H9 (cell line): Measurements from ENCODE around the gene SPIN3. TPM values are rescaled to one million over a fixed set of nuclear protein-coding genes. Genes with fewer than 3 reads are reported as not detected.
"Not testable (repeated sequence)": the region's sequence is repeated elsewhere in the genome, so short reads cannot be mapped to it uniquely, and the experiment has no call there.

Experiments
- DNase-seq: peaks from one replicate; pipeline ENCODE4 v3.0.0-alpha.2; 2017
- H2AFZ ChIP-seq: one replicate; pipeline ENCODE4 v1.6.1; 2013; ENCODE audit warnings: mild to moderate bottlenecking, low read length, control low read depth, moderate library complexity
- H2AK5ac ChIP-seq: 2 replicates; pipeline ENCODE4 v1.6.1; 2013; ENCODE audit warnings: low read length, control low read depth, mixed read lengths; ENCODE audit not compliant: insufficient read length
- H2BK120ac ChIP-seq: one replicate; pipeline ENCODE4 v1.6.1; 2013; ENCODE audit warnings: low read depth, mild to moderate bottlenecking, low read length, control low read depth, inconsistent platforms; ENCODE audit not compliant: poor library complexity, severe bottlenecking
- H2BK12ac ChIP-seq: 2 replicates; pipeline ENCODE4 v1.6.1; 2013; ENCODE audit warnings: low read length, control low read depth, mixed read lengths, low read depth; ENCODE audit not compliant: insufficient read length
- H2BK15ac ChIP-seq: 2 replicates; pipeline ENCODE4 v1.6.1; 2013; ENCODE audit warnings: low read depth, low read length, control low read depth
- H2BK20ac ChIP-seq: one replicate; pipeline ENCODE4 v1.6.1; 2013; ENCODE audit warnings: low read depth, mild to moderate bottlenecking, low read length, control low read depth, inconsistent platforms; ENCODE audit not compliant: poor library complexity, severe bottlenecking
- H2BK5ac ChIP-seq: 2 replicates; pipeline ENCODE4 v1.6.1; 2013; ENCODE audit warnings: low read length, control low read depth, mixed read lengths; ENCODE audit not compliant: insufficient read length
- H3K14ac ChIP-seq: 2 replicates; pipeline ENCODE4 v1.6.1; 2013; ENCODE audit warnings: low read length, control low read depth; ENCODE audit not compliant: insufficient read depth
- H3K18ac ChIP-seq: 2 replicates; pipeline ENCODE4 v1.6.1; 2013; ENCODE audit warnings: low read depth, mild to moderate bottlenecking, mixed read lengths, low read length, control low read depth; ENCODE audit not compliant: insufficient read length
- H3K23ac ChIP-seq: 2 replicates; pipeline ENCODE4 v1.6.1; 2013; ENCODE audit warnings: low read length, control low read depth, mixed read lengths, low read depth; ENCODE audit not compliant: insufficient read length
- H3K23me2 ChIP-seq: 2 replicates; pipeline ENCODE4 v1.6.1; 2013; ENCODE audit warnings: low read depth, mild to moderate bottlenecking, mixed read lengths, low read length, control low read depth; ENCODE audit not compliant: insufficient read length, poor library complexity, severe bottlenecking
- H3K27ac ChIP-seq: 2 replicates; pipeline ENCODE4 v1.5.1; 2013; ENCODE audit warnings: low read length, control low read depth, mixed read lengths, low read depth; ENCODE audit not compliant: insufficient read length
- H3K27me3 ChIP-seq: 2 replicates; pipeline ENCODE4 v1.6.1; 2013; ENCODE audit warnings: low read length, control low read depth, inconsistent platforms; ENCODE audit not compliant: insufficient read depth
- H3K4ac ChIP-seq: 2 replicates; pipeline ENCODE4 v1.6.1; 2013; ENCODE audit warnings: low read depth, mild to moderate bottlenecking, control low read depth, inconsistent platforms, low read length, moderate library complexity
- H3K4me1 ChIP-seq: 2 replicates; pipeline ENCODE4 v1.6.1; 2013; ENCODE audit warnings: low read length, control low read depth, inconsistent platforms; ENCODE audit not compliant: insufficient read depth
- H3K4me2 ChIP-seq: 2 replicates; pipeline ENCODE4 v1.6.1; 2013; ENCODE audit warnings: low read length, control low read depth, mixed read lengths; ENCODE audit not compliant: insufficient read length, insufficient read depth
- H3K56ac ChIP-seq: 2 replicates; pipeline ENCODE4 v1.6.1; 2013; ENCODE audit warnings: low read depth, mild to moderate bottlenecking, mixed read lengths, low read length, control low read depth; ENCODE audit not compliant: insufficient read length
- H3K79me1 ChIP-seq: 2 replicates; pipeline ENCODE4 v1.6.1; 2013; ENCODE audit warnings: low read depth, mild to moderate bottlenecking, moderate library complexity, low read length, control low read depth, inconsistent platforms; ENCODE audit not compliant: insufficient read depth, poor library complexity, severe bottlenecking
- H3K79me2 ChIP-seq: 2 replicates; pipeline ENCODE4 v1.6.1; 2013; ENCODE audit warnings: low read length, control low read depth, inconsistent platforms; ENCODE audit not compliant: insufficient read depth
- H3K9ac ChIP-seq: 2 replicates; pipeline ENCODE4 v1.6.1; 2013; ENCODE audit warnings: low read length, control low read depth, mixed read lengths; ENCODE audit not compliant: insufficient read length; ENCODE audit errors: extremely low read depth
- H3K9me3 ChIP-seq: one replicate; pipeline ENCODE4 v1.6.1; 2013; ENCODE audit warnings: low read depth, low read length, inconsistent platforms; ENCODE audit not compliant: control insufficient read depth
- H3T11ph ChIP-seq: one replicate; pipeline ENCODE4 v1.6.1; 2013; ENCODE audit warnings: mild to moderate bottlenecking, low read length, control low read depth, inconsistent platforms
- H4K20me1 ChIP-seq: one replicate; pipeline ENCODE4 v1.6.1; 2013; ENCODE audit not compliant: control insufficient read depth, insufficient read length, insufficient read depth
- H4K5ac ChIP-seq: 2 replicates; pipeline ENCODE4 v1.6.1; 2013; ENCODE audit warnings: low read depth, mild to moderate bottlenecking, mixed read lengths, low read length, control low read depth; ENCODE audit not compliant: insufficient read length
- H4K8ac ChIP-seq: replicated peaks from 2 replicates; pipeline ENCODE4 v1.6.1; 2013; ENCODE audit warnings: low read length, control low read depth, mixed read lengths, low read depth; ENCODE audit not compliant: insufficient read length
- H4K91ac ChIP-seq: 2 replicates; pipeline ENCODE4 v1.6.1; 2013; ENCODE audit warnings: low read depth, mild to moderate bottlenecking, moderate library complexity, mixed read lengths, low read length, control low read depth; ENCODE audit not compliant: insufficient read length
- H3K27ac Mint-ChIP-seq, 3 experiments: 2 replicates in 2 of 3; 3 replicates in 1 of 3; pipeline ENCODE4 v1.8.0; 2020 to 2021; ENCODE audit warnings: mixed read lengths in 3 of 3, mild to moderate bottlenecking in 1 of 3, moderate library complexity in 1 of 3
- H3K27me3 Mint-ChIP-seq: 2 replicates; pipeline ENCODE4 v1.8.0; 2021; ENCODE audit warnings: low read depth, mild to moderate bottlenecking, moderate library complexity, mixed read lengths
- H3K36me3 Mint-ChIP-seq, 3 experiments: 2 replicates in 2 of 3; 3 replicates in 1 of 3; pipeline ENCODE4 v1.8.0; 2020 to 2021; ENCODE audit warnings: low read depth in 3 of 3, mixed read lengths in 3 of 3; ENCODE audit not compliant: insufficient read depth in 1 of 3
- H3K4me1 Mint-ChIP-seq, 2 experiments: 2 replicates each; pipeline ENCODE4 v1.8.0; 2020; ENCODE audit warnings: mixed read lengths in 2 of 2
- H3K4me3 Mint-ChIP-seq, 2 experiments: 2 replicates in 1 of 2; 3 replicates in 1 of 2; pipeline ENCODE4 v1.8.0; 2020 to 2021; ENCODE audit warnings: mild to moderate bottlenecking in 2 of 2, mixed read lengths in 2 of 2, moderate library complexity in 1 of 2
- H3K9me3 Mint-ChIP-seq, 2 experiments: 2 replicates in 1 of 2; 3 replicates in 1 of 2; pipeline ENCODE4 v1.8.0; 2020; ENCODE audit warnings: mild to moderate bottlenecking in 2 of 2, mixed read lengths in 2 of 2, moderate library complexity in 1 of 2
- CTCF ChIP-seq: fragments of 200-600 bp; sonication (generic); conservative IDR thresholded peaks from 3 replicates; pipeline ENCODE4 v1.8.0; 2021; ENCODE audit warnings: antibody characterized with exemption, mild to moderate bottlenecking
- WGBS: extraction: QIAGEN DNeasy Blood & Tissue Kit; methylation state at CpG from one replicate; pipeline ENCODE4 v1.1.7; 2013; ENCODE audit warnings: missing lambda C conversion rate, low lambda C conversion rate, mixed read lengths; ENCODE audit not compliant: insufficient read length; ENCODE audit errors: extremely low coverage; 5-methylcytosine and 5-hydroxymethylcytosine counted together
- total RNA-seq: library from RNA; stranded (reverse); gene quantifications from 2 replicates; pipeline ENCODE4 v1.2.1, GENCODE V29; 2021

SPIN3 gene
- total RNA-seq, 1 experiment from 2014 or later, result 23.5 TPM

GRCh38 chrX:56947699-56948098, 47.6 kb downstream of the SPIN3 start:
- peaks cover 18% of the 10 kb centered on the region for H3K27me3 Mint-ChIP-seq
- Histone ChIP-seq H3K4ac (no peak overlapping the region), H4K91ac (no peak overlapping the region), H2BK15ac (no peak overlapping the region), H3K23me2 (no peaks in the 10 kb centered on the region), H4K8ac (no peak overlapping the region), H3K4me1 (no peaks in the 10 kb centered on the region), H3K27me3 (no peaks in the 10 kb centered on the region), H4K5ac (no peak overlapping the region), H2BK5ac (no peak overlapping the region), H3K79me1 (no peaks in the 10 kb centered on the region), H3T11ph (no peak overlapping the region), H2AFZ (no peak overlapping the region), H2BK120ac (no peak overlapping the region), H2BK12ac (no peak overlapping the region), H3K9me3 (peaks cover 6% of the 10 kb centered on the region), H3K4me2 (no peak overlapping the region), H3K14ac (no peak overlapping the region), H3K27ac (no peak overlapping the region), H4K20me1 (no peaks in the 10 kb centered on the region), H3K9ac (no peak overlapping the region), H3K18ac (no peak overlapping the region), H2BK20ac (no peak overlapping the region), H3K79me2 (no peaks in the 10 kb centered on the region), H3K56ac (no peak overlapping the region), H3K23ac (no peak overlapping the region), H2AK5ac (no peak overlapping the region)
- TF ChIP-seq CTCF, result no peak
- peaks cover 14 to 22% (median 21%) of the 10 kb centered on the region in 3 experiments; a peak in 6 of 7 replicates for H3K36me3 Mint-ChIP-seq
- no peak overlapping the region for H3K27ac Mint-ChIP-seq
- no peak overlapping the region for H3K4me3 Mint-ChIP-seq
- WGBS, result no CpG with 5 or more reads among the region's 3 CpGs
- no peak for DNase-seq
- H3K4me1 Mint-ChIP-seq, result no peaks in the 10 kb centered on the region
- H3K9me3 Mint-ChIP-seq, result peaks cover 78 to 84% of the 10 kb centered on the region in 2 experiments

- not testable (repeated sequence) for H4K8ac ChIP-seq, H3K4me1 Mint-ChIP-seq, H4K5ac ChIP-seq, H3K4me3 Mint-ChIP-seq, H3K4ac ChIP-seq, DNase-seq, H3K27ac Mint-ChIP-seq, H3K4me2 ChIP-seq, H4K20me1 ChIP-seq, H3K79me2 ChIP-seq, H3K23ac ChIP-seq, H2BK120ac ChIP-seq, H3K14ac ChIP-seq, H2BK20ac ChIP-seq, H3K18ac ChIP-seq, H3K79me1 ChIP-seq, H3K9ac ChIP-seq, H2BK12ac ChIP-seq, H2BK5ac ChIP-seq, H4K91ac ChIP-seq, H3T11ph ChIP-seq, H3K4me1 ChIP-seq, H2AK5ac ChIP-seq, H2BK15ac ChIP-seq, H3K27me3 ChIP-seq, H3K23me2 ChIP-seq, H3K56ac ChIP-seq, H3K27ac ChIP-seq, H2AFZ ChIP-seq
- H3K36me3 Mint-ChIP-seq, result peaks cover 0 to 17% (median 17%) of the 10 kb centered on the region in 3 experiments; a peak in 5 of 7 replicates
- peaks cover 14% of the 10 kb centered on the region for H3K27me3 Mint-ChIP-seq
- peaks cover 14% of the 10 kb centered on the region for H3K9me3 ChIP-seq
- peaks cover 78 to 84% of the 10 kb centered on the region in 2 experiments for H3K9me3 Mint-ChIP-seq
- no CpG with 5 or more reads among the region's 2 CpGs for WGBS
These were observed 49.1 kb downstream of the SPIN3 start for GRCh38 chrX:56946201-56946600.
